Adrenal gland (tissue), 5 donors: ENCODE measurements around the gene CCDC117.

ENCODE experiments used
- POLR2A ChIP-seq, 2 donors: fragments of 450-650 bp; IDR thresholded peaks; one replicate each; pipeline ENCODE4 v1.6.1; 2017; ENCODE audit warnings: antibody characterized with exemption in 2 of 2, mild to moderate bottlenecking in 2 of 2, moderate library complexity in 1 of 2
- TF ChIP-seq, protein P1 (sequence below), 6 experiments: fragments of 450-650 bp in 4 of 6; fragments of 200-600 bp in 2 of 6; sonication (generic) in 1 of 6; IDR thresholded peaks; 1 replicate in 5 of 6; 2 replicates in 1 of 6; pipeline versions ENCODE4 v1.5.1 to v1.8.0; 2016 to 2021; ENCODE audit warnings: antibody characterized with exemption in 6 of 6, mild to moderate bottlenecking in 2 of 6, moderate library complexity in 1 of 6
- donor health status: DM: no; HTN: no; CAD: no.

DNA sequence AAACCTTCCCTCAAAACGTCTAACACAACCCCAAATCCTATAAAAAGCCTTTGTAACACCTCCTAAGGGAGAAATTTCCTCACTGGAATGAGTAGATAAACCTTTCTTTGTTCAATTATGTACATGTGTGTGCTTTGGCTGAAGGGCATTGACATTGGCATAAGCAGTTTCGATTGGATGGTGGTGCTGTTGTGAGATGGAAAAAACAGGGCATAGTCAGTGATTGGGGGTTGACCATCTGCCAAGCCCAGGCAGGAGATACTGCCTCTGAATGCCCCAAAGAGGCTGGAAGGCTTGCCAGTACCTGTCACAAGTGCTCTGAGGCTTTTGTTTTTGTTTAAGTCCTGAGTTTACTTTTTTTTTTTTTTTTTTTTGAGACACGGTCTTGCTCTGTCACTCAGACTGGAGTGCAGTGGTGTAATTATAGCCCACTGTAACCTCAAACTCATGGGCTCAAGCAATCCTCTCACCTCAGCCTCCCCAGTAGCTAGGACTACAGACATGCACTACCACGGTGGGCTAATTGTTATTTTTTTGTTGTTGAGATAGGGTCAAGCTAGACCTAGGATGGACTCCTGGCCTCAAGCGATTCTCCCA is 1.2 kb upstream of the CCDC117 start:
- TF ChIP-seq POLR2A (IDR thresholded peaks at IDR 0.05), result no peak
- TF ChIP-seq, protein P1, sequence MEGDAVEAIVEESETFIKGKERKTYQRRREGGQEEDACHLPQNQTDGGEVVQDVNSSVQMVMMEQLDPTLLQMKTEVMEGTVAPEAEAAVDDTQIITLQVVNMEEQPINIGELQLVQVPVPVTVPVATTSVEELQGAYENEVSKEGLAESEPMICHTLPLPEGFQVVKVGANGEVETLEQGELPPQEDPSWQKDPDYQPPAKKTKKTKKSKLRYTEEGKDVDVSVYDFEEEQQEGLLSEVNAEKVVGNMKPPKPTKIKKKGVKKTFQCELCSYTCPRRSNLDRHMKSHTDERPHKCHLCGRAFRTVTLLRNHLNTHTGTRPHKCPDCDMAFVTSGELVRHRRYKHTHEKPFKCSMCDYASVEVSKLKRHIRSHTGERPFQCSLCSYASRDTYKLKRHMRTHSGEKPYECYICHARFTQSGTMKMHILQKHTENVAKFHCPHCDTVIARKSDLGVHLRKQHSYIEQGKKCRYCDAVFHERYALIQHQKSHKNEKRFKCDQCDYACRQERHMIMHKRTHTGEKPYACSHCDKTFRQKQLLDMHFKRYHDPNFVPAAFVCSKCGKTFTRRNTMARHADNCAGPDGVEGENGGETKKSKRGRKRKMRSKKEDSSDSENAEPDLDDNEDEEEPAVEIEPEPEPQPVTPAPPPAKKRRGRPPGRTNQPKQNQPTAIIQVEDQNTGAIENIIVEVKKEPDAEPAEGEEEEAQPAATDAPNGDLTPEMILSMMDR (IDR thresholded peaks at IDR 0.05), result no peak
